ENCODE results near the gene TOP1. TPM values are rescaled to one million over a fixed set of nuclear protein-coding genes. Genes with fewer than 3 reads are reported as not detected.

The TOP1 gene
- polyA plus RNA-seq, 2 of the 4 experiments (the other 2 are of a cell fraction) = 20.8 to 70.6 TPM

GRCh38 chr20:41155261-41155660, 126.6 kb downstream of the TOP1 start (continued):
- no peak for TF ChIP-seq ZNF302 (CRISPR knock-in tag; IDR thresholded peaks at IDR 0.05)
- TF ChIP-seq ZC3H11A (IDR thresholded peaks at IDR 0.05) = no peak
- no peak for TF ChIP-seq MYC (IDR thresholded peaks at IDR 0.05; ENCODE audit: borderline replicate concordance, low read length)

- TF ChIP-seq BCL3 (IDR thresholded peaks at IDR 0.05) (no peak), KDM5A (IDR thresholded peaks at IDR 0.05) (no peak), SREBF2 (IDR thresholded peaks at IDR 0.05) (no peak), PBX3 (IDR thresholded peaks at IDR 0.05) (no peak)
- no peak for FAIRE-seq
- CTCF ChIA-PET = interaction anchor here (0.8 to 6.2 kb wide), 7 partner anchors 11 to 182 kb away, joined by 3 to 43 read pairs (median 4); partner anchors contain the start of gene LPIN3
- H3K4me3 ChIP-seq = no peak overlapping the region
- DNase-seq (ENCODE audit: low read depth in 1 of 2, low spot score in 1 of 2) = no peak
- 81% methylated on average over 6 of the region's 6 CpGs for WGBS (ENCODE audit: missing lambda C conversion rate)
- no peaks in the 10 kb centered on the region for H3K4me1 ChIP-seq
- no peak overlapping the region for H3K4me2 ChIP-seq
- H3K27ac ChIP-seq = no peak overlapping the region
- no peaks in the 10 kb centered on the region for H3K9me3 ChIP-seq
- ATAC-seq = no peak
- POLR2A ChIA-PET = no interaction called here
Observed at GRCh38 chr20:41158082-41158625, 129.5 kb downstream of the TOP1 start.

GRCh38 chr20:41159547-41159946, 130.9 kb downstream of the TOP1 start:
- H3K9me3 ChIP-seq = no peaks in the 10 kb centered on the region
- no peak overlapping the region for H3K4me2 ChIP-seq
- H3K27ac ChIP-seq = no peak overlapping the region
- ATAC-seq (no peak), FAIRE-seq (no peak), DNase-seq (ENCODE audit: low read depth in 1 of 2, low spot score in 1 of 2) (no peak)
- ChIA-PET POLR2A (no interaction called here), CTCF (interaction anchor here (0.8 to 6.2 kb wide), 3 partner anchors 10 to 17 kb away, joined by 5 to 43 read pairs (median 8); no protein-coding TSS in a partner anchor)
- H3K4me3 ChIP-seq = no peak overlapping the region
- no peaks in the 10 kb centered on the region for H3K4me1 ChIP-seq
- TF ChIP-seq RFX5 (IDR thresholded peaks at IDR 0.05) (no peak), NFE2L2 (conservative IDR thresholded peaks at IDR 0.05; ENCODE audit: low read length) (no peak), ZC3H11A (IDR thresholded peaks at IDR 0.05) (no peak), HEYL (CRISPR knock-in tag; IDR thresholded peaks at IDR 0.05) (no peak), ZSCAN20 (CRISPR knock-in tag; IDR thresholded peaks at IDR 0.05) (no peak), SREBF2 (IDR thresholded peaks at IDR 0.05) (no peak), CHD2 (IDR thresholded peaks at IDR 0.05; ENCODE audit: low read length, partially characterized antibody) (no peak), EP300 (IDR thresholded peaks at IDR 0.05) (no peak), HOXB5 (CRISPR knock-in tag; IDR thresholded peaks at IDR 0.05) (no peak), CTCF (IDR thresholded peaks at IDR 0.05) (no peak), TFCP2L1 (CRISPR knock-in tag; IDR thresholded peaks at IDR 0.05) (no peak), RNF2 (IDR thresholded peaks at IDR 0.05; ENCODE audit: borderline replicate concordance, low read depth) (no peak), ZNF302 (CRISPR knock-in tag; IDR thresholded peaks at IDR 0.05) (no peak), RARB (CRISPR knock-in tag; IDR thresholded peaks at IDR 0.05) (no peak), PHF8 (IDR thresholded peaks at IDR 0.05; ENCODE audit: borderline replicate concordance, low read depth) (no peak), CBX8 (IDR thresholded peaks at IDR 0.05) (no peak), CHD4 (IDR thresholded peaks at IDR 0.05; ENCODE audit: borderline replicate concordance) (no peak), MAZ (IDR thresholded peaks at IDR 0.05; ENCODE audit: borderline replicate concordance, low read depth, low read length) (no peak), EHF (CRISPR knock-in tag; IDR thresholded peaks at IDR 0.05) (no peak)
- 86% methylated on average over 10 of the region's 10 CpGs for WGBS (ENCODE audit: missing lambda C conversion rate)

Measured in A549 (cell line).